Smooth muscle cell of bladder (primary cell): ENCODE results near the gene SPEF1. TPM values are rescaled to one million over a fixed set of nuclear protein-coding genes. Genes with fewer than 3 reads are reported as not detected.

Source experiments
- total RNA-seq: library from RNA; depleted of rRNA; stranded (reverse); fragments of >200 nt; gene quantifications from 2 replicates; pipeline ENCODE4 v1.2.3, GENCODE V29; 2014

Gene SPEF1
- 0.14 and 0.28 TPM in 2 replicates for total RNA-seq

GRCh38 chr20:3781153-3781910 lies at the start of gene SPEF1:
SPEF1 (minus strand) TSS chr20:3781448; CDS start chr20:3781287, 161 bp downstream.

GRCh38 chr20:3820048-3820900 lies 39.0 kb upstream of the SPEF1 start, which contains the start of gene AP5S1:
AP5S1 (plus strand) TSS chr20:3820547; CDS start chr20:3822118, 1,571 bp downstream.

GRCh38 chr20:3795511-3796468 lies 14.5 kb upstream of the SPEF1 start, which contains the start of gene CDC25B:
CDC25B (plus strand) TSS chr20:3796310; CDS start chr20:3796532, 222 bp downstream.

GRCh38 chr20:3786665-3787323 lies 5.5 kb upstream of the SPEF1 start, which contains the start of gene CENPB:
CENPB (minus strand) TSS chr20:3786740; CDS start chr20:3786483, 257 bp downstream.

GRCh38 chr20:3767427-3768341 lies 13.6 kb downstream of the SPEF1 start, which contains the start of gene ADISSP:
ADISSP (minus strand) TSS chr20:3767753; CDS start chr20:3760100, 7,653 bp downstream.

GRCh38 chr20:3732327-3733118 lies 48.7 kb downstream of the SPEF1 start, which contains the start of gene HSPA12B:
HSPA12B (plus strand) TSS chr20:3732685; CDS start chr20:3738675, 5,990 bp downstream.

Other genes with a start within 250 kb of the SPEF1 start
- gene GFRA4, start 118.0 kb downstream of the SPEF1 start, total RNA-seq = not detected in 2 replicates
- 21.9 and 44.4 TPM in 2 replicates for gene ADAM33, start 99.4 kb downstream of the SPEF1 start, total RNA-seq
- gene SIGLEC1, start 68.8 kb downstream of the SPEF1 start, total RNA-seq = under 0.01 TPM in 1 of 2 replicates, not detected in the other
- gene HSPA12B, start 48.8 kb downstream of the SPEF1 start, total RNA-seq = 0.14 and 0.46 TPM in 2 replicates
- 15.1 and 16.5 TPM in 2 replicates for gene ADISSP, start 13.7 kb downstream of the SPEF1 start, total RNA-seq
- 70.1 and 101 TPM in 2 replicates for gene CENPB, start 5.3 kb upstream of the SPEF1 start, total RNA-seq
- 18.9 and 20.5 TPM in 2 replicates for gene CDC25B, start 14.9 kb upstream of the SPEF1 start, total RNA-seq
- gene AP5S1, start 39.1 kb upstream of the SPEF1 start, total RNA-seq = 13.5 and 15.9 TPM in 2 replicates
- gene MAVS, start 65.4 kb upstream of the SPEF1 start, total RNA-seq = 12.5 and 16.9 TPM in 2 replicates
- 43.9 and 52.4 TPM in 2 replicates for gene PANK2, start 107.9 kb upstream of the SPEF1 start, total RNA-seq
- gene RNF24, start 234.1 kb upstream of the SPEF1 start, total RNA-seq = 13.5 and 15.4 TPM in 2 replicates